Colonic mucosa (tissue), 4 donors: Measurements from ENCODE around the gene VARS2. TPM values are rescaled to one million over a fixed set of nuclear protein-coding genes. Genes with fewer than 3 reads are reported as not detected.
"Not testable (repeated sequence)": the region's sequence is repeated elsewhere in the genome, so short reads cannot be mapped to it uniquely, and the experiment has no call there.

Source experiments
- DNase-seq: peaks from one replicate; pipeline ENCODE4 v3.0.0-alpha.2; 2020
- H3K27ac ChIP-seq: fragments of 200-600 bp; one replicate; pipeline ENCODE4 v1.8.0; 2021
- H3K27me3 ChIP-seq: fragments of 200-600 bp; one replicate; pipeline ENCODE4 v1.8.0; 2021
- H3K36me3 ChIP-seq: fragments of 200-600 bp; one replicate; pipeline ENCODE4 v1.8.0; 2021
- H3K4me1 ChIP-seq: fragments of 200-600 bp; one replicate; pipeline ENCODE4 v1.8.0; 2021; ENCODE audit warnings: mild to moderate bottlenecking
- H3K4me3 ChIP-seq: fragments of 200-600 bp; one replicate; pipeline ENCODE4 v1.8.0; 2021
- H3K9ac ChIP-seq, 2 donors: one replicate each; pipeline ENCODE4 v1.7.0; 2013; ENCODE audit warnings: control low read depth in 2 of 2, low read depth in 2 of 2, low read length in 2 of 2
- H3K9me3 ChIP-seq: fragments of 200-600 bp; one replicate; pipeline ENCODE4 v1.8.0; 2021
- CTCF ChIP-seq: fragments of 200-600 bp; IDR thresholded peaks from one replicate; pipeline ENCODE4 v1.8.0; 2022; ENCODE audit warnings: antibody characterized with exemption, mild to moderate bottlenecking
- intact Hi-C: fragments of 100-400 bp; cut with DNase I; formaldehyde crosslinking; loops from one replicate; pipeline ENCODE4 v1.14.1; 2022
- total RNA-seq, 2 donors: library from RNA; stranded (reverse); fragmentation: NEBNext Ultra II Directional in 1 of 2; extraction: Animal tissue kit (Norgen Biotek cat#: 25700) in 1 of 2; gene quantifications; one replicate each; pipeline ENCODE4 v1.2.1, GENCODE V29; 2021
- donor health status: healthy.
- donor health status: DM: no; HTN: no; CAD: no.
- donor health status: DM: no; HTN: no; CAD: no.

Gene VARS2
- total RNA-seq, 2 donors from 2014 or later, result 27.5 to 55.6 TPM

- H3K9me3 ChIP-seq, result no peaks in the 10 kb centered on the region
- H3K36me3 ChIP-seq, result no peaks in the 10 kb centered on the region
- peaks cover 4% of the 10 kb centered on the region for H3K4me1 ChIP-seq
- H3K27me3 ChIP-seq, result no peaks in the 10 kb centered on the region
- no peak overlapping the region for H3K27ac ChIP-seq
- TF ChIP-seq CTCF, result no peak
- no peak overlapping the region for H3K4me3 ChIP-seq
- no peak overlapping the region for H3K9ac ChIP-seq
- intact Hi-C loops, result no loop called here
- DNase-seq, result no peak
Observed at GRCh38 chr6:30873137-30873640, 40.8 kb upstream of the VARS2 start.

- H3K9me3 ChIP-seq, intact Hi-C loops, H3K9ac ChIP-seq, DNase-seq, H3K27ac ChIP-seq, H3K4me3 ChIP-seq, H3K4me1 ChIP-seq, H3K36me3 ChIP-seq, H3K27me3 ChIP-seq: not testable (repeated sequence)
Observed at GRCh38 chr6:30873795-30874194, 40.2 kb upstream of the VARS2 start.

GRCh38 chr6:30875244-30876038 is 38.6 kb upstream of the VARS2 start:
- TF ChIP-seq CTCF, result no peak
- peaks cover 4% of the 10 kb centered on the region for H3K4me1 ChIP-seq

GRCh38 chr6:30876039-30876730 is 37.9 kb upstream of the VARS2 start:
- H3K27ac ChIP-seq, result no peak overlapping the region

More at GRCh38 chr6:30875244-30876038, 38.6 kb upstream of the VARS2 start:
- intact Hi-C loops, result loop anchor here (2.0 to 5.0 kb wide), 2 partner anchors 47 to 133 kb away; partner anchors contain the start of genes FLOT1 and IER3
- DNase-seq, result no peak
- no peak overlapping the region for H3K27ac ChIP-seq
- H3K27me3 ChIP-seq, result no peaks in the 10 kb centered on the region
- no peak overlapping the region for H3K4me3 ChIP-seq
- no peaks in the 10 kb centered on the region for H3K36me3 ChIP-seq
- H3K9me3 ChIP-seq, result no peaks in the 10 kb centered on the region
- H3K9ac ChIP-seq, result no peak overlapping the region

GRCh38 chr6:30877419-30878262 is 36.4 kb upstream of the VARS2 start:
- DNase-seq, result peak; percentile 94
- Histone ChIP-seq H3K4me3 (peak overlapping the region; percentile 10), H3K27me3 (no peaks in the 10 kb centered on the region), H3K27ac (peak overlapping the region; percentile 71), H3K9me3 (no peaks in the 10 kb centered on the region), H3K9ac (peak overlapping the region; percentile 50 to 79), H3K36me3 (no peaks in the 10 kb centered on the region), H3K4me1 (peaks cover 7% of the 10 kb centered on the region)
- TF ChIP-seq CTCF, result peak; percentile 73
- intact Hi-C loops, result loop anchor here (2.0 to 5.0 kb wide), 2 partner anchors 49 to 135 kb away; partner anchors contain the start of genes FLOT1 and IER3

More at GRCh38 chr6:30876039-30876730, 37.9 kb upstream of the VARS2 start:
- Histone ChIP-seq H3K9ac (no peak overlapping the region), H3K9me3 (no peaks in the 10 kb centered on the region), H3K36me3 (no peaks in the 10 kb centered on the region), H3K4me1 (peaks cover 4% of the 10 kb centered on the region), H3K27me3 (no peaks in the 10 kb centered on the region), H3K4me3 (no peak overlapping the region)
- intact Hi-C loops, result loop anchor here (2.0 to 5.0 kb wide), 2 partner anchors 47 to 134 kb away; partner anchors contain the start of genes FLOT1 and IER3
- DNase-seq, result no peak
- TF ChIP-seq CTCF, result no peak
